Hematopoietic multipotent progenitor cell treated with erythropoietin and hydrocortisone succinate and interleukin-3 and kit ligand, for 8 days (in vitro differentiated cells): ENCODE data around the gene PCARE.
A peak's percentile ranks its signal among the peaks of the same experiment; 100 is the strongest.
"Not testable (repeated sequence)": the region's sequence is repeated elsewhere in the genome, so short reads cannot be mapped to it uniquely, and the experiment has no call there.

Experiments used
- DNase-seq: peaks from one replicate; pipeline ENCODE4 v3.0.0-alpha.2; 2015

Gene PCARE

GRCh38 chr2:29074411-29074810 is at the start of gene PCARE:
PCARE (minus strand) TSS chr2:29074523; CDS start chr2:29074261, 262 bp downstream.
- no peak for DNase-seq

DNA sequence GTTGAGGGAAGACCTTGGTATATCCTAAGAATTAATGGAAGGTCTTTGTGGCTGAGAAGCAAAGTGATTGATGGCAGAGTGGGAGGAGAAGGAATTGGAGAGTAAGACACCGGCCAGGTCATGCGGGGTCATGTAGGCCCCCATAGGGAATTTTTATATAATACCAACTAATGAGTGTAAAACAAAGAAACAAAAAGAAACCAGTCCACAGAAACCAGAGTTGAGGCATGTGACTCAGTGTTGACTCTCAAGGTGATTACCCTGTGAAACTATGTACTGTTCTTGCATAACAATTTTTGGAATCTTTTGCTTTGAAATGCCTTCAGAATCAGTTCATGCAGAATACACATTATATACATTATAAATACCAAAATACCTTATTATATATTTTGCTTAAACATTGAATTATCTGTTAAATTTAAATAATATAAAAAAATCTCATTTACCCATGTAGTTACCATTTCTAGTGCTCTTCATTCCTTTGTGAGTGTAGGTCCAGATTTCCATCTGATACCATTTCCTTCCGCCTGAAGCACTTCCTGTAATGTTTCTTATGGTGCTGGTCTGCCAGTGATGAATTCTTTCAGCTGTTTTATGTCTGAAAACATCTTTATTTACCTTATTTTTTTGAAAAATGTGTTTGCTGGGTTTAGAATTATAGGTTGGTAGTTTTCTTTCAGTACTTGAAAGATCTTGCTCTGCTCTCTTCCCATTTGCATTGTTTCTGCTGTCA is 49.5 kb upstream of the PCARE start:
- no peak for DNase-seq

DNA sequence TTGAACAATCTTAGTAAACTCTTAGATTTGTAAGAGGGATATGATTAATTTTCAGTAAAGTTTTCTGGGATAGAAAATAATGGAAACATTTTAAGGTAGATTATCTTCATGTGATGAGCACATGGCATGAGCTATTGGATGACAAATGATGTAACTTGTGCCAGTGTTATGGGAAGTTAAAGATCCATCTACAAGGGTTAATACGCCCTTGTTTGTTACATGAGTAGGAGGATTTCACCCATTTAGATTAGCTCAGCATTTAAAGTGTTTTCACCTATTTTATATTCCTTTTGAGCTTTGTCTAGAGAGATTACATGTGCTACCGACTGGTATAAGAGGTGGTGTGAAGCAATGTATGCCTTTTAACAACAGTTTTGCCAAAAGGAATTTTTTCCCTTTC is 46.5 kb upstream of the PCARE start:
- DNase-seq = no peak

GRCh38 chr2:29119211-29119610 is 44.9 kb upstream of the PCARE start:
- peak; percentile 24 for DNase-seq

- DNase-seq = no peak
Observed at GRCh38 chr2:29117636-29118303, 43.4 kb upstream of the PCARE start.

GRCh38 chr2:29115797-29116781 is 41.8 kb upstream of the PCARE start:
- DNase-seq = peak; percentile 60

GRCh38 chr2:29114946-29115609 is 40.8 kb upstream of the PCARE start, which contains the start of gene CLIP4:
CLIP4 (plus strand) TSS chr2:29115415; CDS start chr2:29121389, 5,974 bp downstream.
- DNase-seq = peak; percentile 31

DNA sequence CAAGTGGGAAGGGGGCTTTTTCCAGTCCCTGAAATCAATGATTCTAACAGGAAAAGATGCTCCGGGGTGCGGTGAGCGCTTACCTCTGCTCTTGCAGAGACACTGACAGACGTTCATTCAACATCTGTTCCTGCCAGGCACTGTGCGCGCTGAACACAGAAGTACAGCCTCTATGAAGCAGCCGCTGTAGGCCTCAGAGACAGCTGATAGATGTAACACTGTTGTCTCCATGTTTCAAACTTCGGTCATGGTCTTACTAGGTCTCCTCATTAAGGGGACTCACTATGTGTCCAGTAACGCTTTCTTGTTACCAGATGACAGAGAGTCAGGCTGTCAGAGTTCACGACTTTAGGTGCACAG is 40.2 kb upstream of the PCARE start:
- peak; percentile 40 for DNase-seq

DNA sequence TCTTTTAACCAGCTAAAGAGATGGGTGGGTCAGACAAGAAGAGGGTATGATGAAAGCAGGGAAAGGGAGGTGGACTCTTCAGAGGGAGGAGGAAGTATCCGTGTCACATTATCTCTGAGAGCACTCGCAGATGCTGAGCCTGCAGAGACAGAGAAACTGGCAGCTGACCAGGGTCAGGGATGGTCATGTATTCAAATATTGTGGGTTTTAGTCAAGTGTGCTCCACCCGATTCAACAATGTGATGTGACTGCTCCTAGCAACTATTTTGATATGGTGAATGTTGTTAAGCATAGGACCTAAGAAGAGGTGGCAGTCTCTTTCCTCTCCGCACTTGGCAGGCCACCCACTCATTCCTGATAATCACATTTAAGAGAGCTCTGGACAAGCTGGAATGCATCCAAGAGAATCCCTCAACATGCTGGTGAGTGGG is 39.6 kb upstream of the PCARE start:
- peak; percentile 100 for DNase-seq

GRCh38 chr2:29113027-29113686 is 38.8 kb upstream of the PCARE start:
- no peak for DNase-seq

- no peak for DNase-seq
Observed at GRCh38 chr2:29112379-29112778, 38.1 kb upstream of the PCARE start.

DNA sequence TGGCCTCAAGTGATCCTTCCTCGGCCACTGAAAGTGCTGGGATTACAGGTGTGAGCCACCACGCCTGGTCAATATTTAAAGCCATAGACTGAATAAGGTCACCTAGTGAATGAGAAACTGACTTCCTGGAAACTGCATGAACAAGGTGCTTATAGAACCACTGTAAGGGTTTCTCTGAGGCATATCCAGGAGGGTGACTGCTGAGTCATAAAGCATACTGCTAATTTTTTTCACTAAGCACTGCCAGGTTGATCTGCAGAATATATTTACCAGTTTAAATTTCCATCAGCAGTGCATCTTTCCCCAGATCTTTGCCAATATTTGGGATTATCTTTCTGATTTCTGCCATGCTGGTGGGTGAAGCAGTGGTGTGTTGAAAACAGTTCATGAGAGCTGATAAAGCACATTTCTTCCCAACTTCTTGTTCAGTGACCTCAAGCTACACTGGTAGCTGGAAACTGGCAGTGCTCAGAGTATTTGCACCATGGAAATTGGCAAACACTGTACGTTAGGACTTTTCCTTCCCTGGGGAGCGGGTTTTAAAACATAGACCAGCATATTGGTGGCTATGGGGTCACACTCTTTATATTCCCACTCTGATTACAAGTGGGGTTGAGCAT is 36.7 kb upstream of the PCARE start:
- DNase-seq = no peak

DNA sequence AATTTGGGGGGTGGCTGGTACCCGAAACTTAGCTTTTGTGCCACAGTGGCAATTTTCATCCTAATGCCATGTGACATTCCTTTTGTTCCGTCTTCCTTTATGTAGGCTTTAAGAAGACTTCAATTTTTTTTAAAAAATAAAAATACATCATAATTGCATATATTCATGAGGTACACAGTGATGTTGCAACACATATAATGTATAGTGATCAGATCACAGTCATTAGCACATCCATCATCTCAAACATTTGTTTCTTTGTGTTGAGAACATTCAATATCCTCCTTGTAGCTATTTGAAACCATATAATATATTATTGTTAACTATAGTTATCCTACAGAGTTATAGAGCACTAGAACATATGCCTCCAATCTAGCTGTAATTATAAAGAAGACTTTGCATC is 34.9 kb upstream of the PCARE start:
- no peak for DNase-seq

GRCh38 chr2:29108225-29108624 is 33.9 kb upstream of the PCARE start:
- no peak for DNase-seq

DNA sequence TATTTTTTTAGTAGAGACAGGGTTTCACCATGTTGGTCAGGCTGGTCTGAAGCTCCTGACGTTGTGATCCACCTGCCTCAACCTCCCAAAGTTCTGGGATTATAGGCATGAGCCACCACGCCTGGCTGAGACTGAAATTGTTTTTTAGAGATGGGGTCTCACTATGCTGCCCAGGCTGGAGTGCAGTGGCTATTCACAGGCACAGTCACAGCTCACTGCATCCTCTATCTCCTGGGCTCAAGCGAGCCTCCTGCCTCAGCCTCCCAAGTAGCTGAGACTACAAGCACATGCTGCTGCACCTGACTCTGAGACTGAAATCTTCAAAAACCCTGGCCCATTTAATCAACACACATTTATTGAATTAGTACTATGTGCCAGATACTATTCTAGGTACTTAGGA is 33.2 kb upstream of the PCARE start:
- DNase-seq = not testable (repeated sequence)

DNA sequence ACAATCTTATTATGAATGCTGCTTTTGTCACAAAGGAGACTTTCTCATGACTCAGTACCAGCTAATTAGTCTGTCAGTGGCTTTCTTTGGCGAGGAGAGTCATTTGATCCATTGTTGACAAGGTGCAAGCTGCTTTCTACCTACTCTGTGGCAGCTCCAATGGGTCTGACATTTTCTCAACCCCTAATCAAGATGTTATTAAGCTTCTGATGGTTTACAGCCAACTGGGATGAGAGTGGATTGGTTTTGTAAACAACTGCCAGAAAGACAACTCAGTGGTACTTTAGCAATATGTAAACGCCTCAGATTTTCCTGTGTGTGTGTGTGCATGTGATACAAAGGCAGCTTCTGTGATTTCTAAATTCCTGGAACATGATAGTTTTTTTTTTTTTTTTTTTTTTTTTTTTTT is 32.7 kb upstream of the PCARE start:
- no peak for DNase-seq

- no peak for DNase-seq
Observed at GRCh38 chr2:29106256-29106655, 31.9 kb upstream of the PCARE start.

- DNase-seq = no peak
Observed at GRCh38 chr2:29105375-29105774, 31.1 kb upstream of the PCARE start.

DNA sequence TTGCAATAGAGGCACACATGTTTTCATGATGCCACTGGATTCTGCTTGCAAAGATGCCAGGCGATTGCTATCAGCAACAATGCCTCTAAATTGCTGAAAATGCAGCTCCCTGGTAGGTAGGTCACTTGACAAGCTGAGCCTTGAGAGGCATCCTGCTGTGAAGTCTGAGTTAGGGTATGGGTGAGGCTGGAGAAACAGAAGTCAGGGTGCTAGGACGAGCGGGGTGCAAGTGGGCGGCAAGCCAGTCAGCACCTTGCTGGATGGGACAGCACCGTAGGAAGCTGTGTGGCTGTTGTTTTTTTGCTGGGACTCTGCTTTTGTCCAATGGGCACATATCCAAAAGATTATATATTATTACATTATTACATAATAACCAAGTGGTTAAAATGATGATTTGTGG is 30.4 kb upstream of the PCARE start:
- no peak for DNase-seq

GRCh38 chr2:29100564-29100963 is 26.2 kb upstream of the PCARE start:
- no peak for DNase-seq

DNA sequence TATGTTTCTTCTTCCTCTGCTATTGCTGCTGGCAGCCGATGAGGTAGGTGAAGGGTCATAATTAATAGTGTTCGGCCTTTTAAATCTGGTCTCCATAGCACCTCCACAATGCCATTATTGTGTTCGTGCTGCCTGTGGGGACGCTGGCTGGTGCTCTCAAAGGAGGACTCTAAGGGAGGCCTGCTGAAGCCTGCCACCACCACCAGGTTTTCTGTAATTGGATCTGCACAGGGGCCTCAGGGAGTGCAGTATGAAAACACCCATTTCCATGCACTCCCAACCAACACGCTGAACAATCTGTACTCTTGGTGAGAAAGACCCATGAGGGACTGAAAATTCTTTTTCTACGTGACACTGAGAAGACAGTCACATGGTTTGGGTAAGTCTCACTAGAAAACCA is 23.2 kb upstream of the PCARE start:
- DNase-seq = no peak

DNA sequence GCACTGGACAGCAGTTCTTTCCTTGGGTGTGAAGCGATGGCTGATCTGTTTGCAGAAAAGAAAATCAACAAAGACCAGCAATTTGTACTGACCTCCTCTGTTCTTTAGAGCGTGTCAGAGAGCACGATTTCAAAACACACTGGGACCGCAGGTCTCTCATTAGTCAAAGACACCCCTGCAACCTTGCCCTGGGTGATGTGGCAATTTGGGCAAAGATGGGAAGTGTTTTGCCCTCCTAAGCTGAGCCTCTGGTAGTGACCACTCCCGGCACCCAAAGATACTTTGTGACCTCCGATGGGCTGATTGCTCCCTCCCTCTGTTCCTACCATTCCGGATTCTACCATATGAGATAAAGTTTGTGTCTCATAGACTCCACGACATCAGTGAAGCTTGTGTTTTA is 22.6 kb upstream of the PCARE start:
- DNase-seq = no peak
